Mesenteric fat pad (tissue), 1 donor: Measurements from ENCODE around the gene PDZRN3. TPM values are rescaled to one million over a fixed set of nuclear protein-coding genes. Genes with fewer than 3 reads are reported as not detected.

ENCODE experiments used
- DNase-seq: peaks from one replicate; pipeline ENCODE4 v3.0.0-alpha.2; 2020; ENCODE audit warnings: low spot score
- long read RNA-seq: library from polyadenylated mRNA; unstranded; transcript quantifications from one replicate; pipeline ENCODE4 v2.0.0, GENCODE V29; 2020
- total RNA-seq: library from RNA; stranded (reverse); fragmentation: NEBNext Ultra II Directional; extraction: Animal tissue kit (Norgen Biotek cat#: 25700); gene quantifications from one replicate; pipeline ENCODE4 v1.2.1, GENCODE V29; 2021
- donor health status: DM: yes; HTN: yes; CAD: no.

The PDZRN3 gene
- total RNA-seq = 52.8 TPM
- long read RNA-seq, partial matches to known transcripts = 3 of 53 reads
- long read RNA-seq, other reads (novel, unspliced or antisense) = 50 of 53 reads

DNA sequence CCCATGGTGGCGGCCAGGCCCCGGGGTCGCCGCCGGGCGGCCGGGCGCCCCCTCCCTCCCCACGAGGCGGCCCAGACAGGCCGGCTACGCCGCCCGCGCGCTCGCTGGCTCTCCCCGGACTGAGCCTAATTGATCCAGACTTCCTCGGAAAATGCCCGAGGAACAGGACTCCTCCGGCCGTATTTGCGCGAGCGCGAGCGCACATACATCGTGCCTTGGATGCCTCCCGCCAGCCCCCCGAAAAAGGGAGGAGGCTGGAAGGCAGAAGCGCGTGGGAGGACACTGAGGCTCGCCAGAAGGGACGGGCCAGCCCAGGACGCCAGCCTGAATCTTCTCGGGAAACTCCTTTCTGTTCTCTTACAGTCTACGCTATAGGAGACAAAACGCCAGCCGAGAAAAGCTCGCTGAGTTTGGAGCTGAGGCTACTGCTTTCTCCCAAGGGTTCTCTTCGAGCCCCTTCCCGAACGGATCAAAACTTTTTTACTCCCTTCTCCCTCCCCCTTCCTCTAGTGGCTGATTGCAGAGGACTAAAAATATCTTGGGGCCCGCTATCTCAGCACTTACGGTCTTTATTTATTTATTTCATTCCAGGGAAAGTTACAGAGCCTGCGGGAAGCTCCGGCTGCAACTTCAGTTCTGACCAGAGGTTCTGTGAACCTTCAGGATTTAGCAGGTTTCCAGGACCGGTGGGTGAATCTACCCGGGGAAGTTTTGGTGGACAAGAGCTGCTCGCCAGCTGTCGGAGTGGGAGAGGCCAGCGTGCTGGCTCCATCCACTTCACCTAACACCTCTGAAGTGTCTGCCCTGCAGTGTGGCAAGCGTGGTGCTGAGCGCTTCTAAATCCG lies at the start of gene PDZRN3:
Gene PDZRN3, minus strand, starts transcription at position 121 of the 845 bp plus-strand sequence.
- DNase-seq = no peak

DNA sequence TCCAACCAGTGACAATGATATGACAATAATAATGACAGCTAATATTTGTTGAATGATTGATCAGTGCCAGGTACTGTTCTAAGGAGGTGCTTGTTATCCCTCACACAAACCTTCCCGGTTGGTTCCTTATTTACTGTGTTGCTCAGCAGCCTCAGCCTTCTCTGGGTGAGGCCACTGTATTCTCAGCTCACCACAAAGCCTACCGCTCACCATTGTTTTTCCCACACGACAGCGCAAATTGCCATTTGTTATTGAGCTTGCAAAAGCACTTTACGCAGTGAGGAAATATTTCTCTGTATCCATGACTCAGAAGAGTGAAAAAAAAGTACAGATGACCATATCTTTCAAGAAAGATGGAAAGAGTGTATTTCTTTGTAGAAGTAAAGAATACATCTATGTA lies 49.5 kb upstream of the PDZRN3 start:
- no peak for DNase-seq

DNA sequence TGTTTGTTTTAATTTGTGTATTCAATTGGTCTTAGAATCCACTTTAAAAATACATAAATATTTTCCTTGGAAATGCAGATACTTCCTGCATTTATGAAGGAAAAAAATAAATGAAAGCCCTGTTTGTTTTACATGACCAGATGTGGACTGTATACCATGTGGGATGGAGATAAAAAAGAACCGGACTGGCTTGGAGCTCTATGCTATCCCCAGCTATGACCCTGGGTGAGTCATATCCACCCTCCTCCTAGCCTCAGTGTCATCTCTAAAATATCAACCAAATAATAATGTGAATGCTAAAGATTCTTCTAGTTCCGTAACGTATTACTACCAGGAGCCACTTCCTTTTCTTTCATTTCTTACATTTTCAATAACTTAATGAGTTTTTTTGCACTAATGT lies 44.5 kb upstream of the PDZRN3 start:
- no peak for DNase-seq

DNA sequence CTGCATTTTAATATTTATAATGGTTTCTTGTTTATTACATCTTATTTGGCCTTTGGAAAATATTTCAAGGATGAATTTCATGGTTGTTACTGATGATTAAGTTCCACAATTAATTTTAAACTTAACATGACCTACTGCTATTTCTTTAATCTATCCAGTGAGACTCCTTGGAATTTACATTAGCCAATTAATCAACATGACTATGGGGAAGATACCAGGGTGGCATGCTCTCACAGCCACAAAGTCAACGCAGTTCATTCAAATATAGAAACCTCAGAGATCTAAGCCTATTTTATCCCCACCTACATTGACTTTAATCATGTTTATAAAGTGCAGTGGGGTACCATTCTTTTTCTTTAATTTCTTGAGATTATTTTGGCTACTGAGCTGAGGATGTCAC lies 43.6 kb upstream of the PDZRN3 start:
- no peak for DNase-seq

DNA sequence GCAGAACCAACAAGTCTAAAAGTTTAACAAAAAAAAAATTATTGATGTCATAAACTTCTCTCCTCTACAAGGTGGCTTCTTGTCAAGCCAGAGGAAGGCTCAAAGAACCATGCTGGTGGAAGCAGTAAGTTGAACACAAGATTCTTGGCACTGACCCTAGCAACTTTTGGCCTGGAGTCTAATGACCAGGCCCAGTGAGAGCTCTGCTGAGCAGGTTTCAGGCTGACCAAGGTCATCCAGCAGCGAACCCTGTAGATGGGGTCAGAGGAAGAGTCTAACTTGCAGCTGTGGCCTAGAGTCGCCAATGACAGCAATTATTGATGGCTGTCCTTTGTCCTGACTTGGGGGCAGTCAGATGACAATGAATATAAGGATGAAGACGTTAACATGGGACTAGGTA lies 43.1 kb upstream of the PDZRN3 start:
- no peak for DNase-seq

DNA sequence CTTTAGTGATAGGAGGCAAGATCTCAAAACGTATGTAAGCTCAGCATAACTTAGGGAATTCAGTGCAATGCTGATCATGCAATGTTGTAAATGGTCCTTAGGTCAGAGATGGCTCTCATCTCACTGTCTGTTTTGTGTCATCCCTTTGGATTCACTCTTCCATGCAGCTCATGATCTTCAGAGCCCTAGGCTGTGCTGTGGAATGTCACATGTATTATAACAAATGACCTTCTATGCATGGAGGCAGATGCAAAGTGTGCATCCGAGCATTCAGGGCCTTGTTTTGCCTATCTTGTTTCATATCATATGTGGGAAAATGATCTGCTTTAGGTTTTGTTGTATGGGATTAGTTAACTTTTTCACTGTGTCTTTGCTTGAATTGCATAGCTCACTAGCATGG lies 40.5 kb upstream of the PDZRN3 start:
- no peak for DNase-seq

DNA sequence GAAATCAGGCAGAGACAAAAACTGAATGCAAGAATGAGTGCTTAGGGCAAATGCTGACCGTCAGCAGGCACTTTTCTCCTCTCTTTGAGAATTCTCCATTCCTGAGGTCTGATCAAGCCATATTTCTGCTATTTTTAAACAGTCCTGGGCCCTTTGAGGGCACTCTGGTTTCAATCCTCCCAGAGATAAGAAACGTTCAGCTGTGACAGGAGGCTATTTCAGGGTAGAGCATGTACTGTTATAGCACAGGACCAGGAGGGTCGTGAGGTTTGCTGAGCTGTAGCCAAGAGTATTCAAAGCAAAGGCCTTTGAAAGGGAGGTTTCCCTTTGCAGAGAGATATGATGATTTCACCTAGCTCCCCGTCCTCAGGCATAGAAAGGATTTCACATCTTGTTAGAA lies 39.6 kb upstream of the PDZRN3 start:
- DNase-seq = no peak

DNA sequence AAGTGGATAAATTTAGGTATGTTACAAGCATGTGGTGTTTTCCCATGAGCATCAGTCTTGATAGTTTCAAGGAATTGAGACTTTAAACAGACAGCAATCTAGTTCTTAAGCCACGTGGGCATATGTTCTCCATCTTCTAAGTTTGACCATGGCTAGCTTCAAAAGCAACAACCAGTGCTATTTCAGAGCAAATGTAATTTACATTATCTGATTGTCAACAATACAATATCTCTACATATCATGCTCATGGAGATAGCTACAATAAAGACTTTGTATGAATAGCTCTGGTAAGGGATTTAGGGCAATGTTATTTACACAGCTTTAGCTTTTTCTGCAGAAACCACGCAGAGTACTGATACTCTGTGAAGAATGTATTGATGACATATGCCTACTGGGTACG lies 38.8 kb upstream of the PDZRN3 start:
- DNase-seq = no peak

DNA sequence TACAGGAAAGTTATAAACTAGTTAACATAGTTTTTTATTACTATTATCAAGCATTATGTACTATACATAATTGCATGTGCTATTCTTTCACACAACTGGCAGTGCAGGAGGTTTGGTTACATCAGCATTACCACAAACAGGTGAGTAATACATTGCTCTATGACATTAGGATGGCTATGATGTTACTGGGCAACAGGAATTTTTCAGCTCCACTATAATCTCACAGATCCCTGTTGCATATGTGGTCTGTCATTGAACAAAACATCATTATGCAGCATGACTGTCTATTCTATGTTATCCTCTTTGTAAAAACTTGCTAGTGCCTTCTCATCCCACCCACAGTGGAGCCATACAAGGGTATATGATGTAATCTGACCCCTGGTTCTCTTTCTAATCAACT lies 36.5 kb upstream of the PDZRN3 start:
- DNase-seq = no peak

DNA sequence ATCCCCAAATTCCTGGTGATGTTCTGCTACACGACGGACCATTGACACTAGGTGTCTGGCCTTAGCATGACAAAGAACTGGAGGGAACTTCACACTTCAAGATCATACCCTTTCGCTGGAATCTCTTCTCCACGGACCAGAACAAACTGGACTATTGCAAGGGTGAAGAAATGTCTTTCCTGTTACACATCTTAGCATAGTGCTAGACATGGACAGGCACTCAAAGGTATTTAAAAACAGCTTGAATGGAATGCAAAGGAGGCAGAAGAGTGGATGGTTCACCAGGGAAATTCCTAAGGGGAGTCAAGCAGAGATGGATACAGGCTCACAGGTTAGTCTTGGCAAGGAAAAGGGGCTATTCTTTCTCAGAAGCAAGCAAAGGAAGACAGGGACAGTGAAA lies 33.5 kb upstream of the PDZRN3 start:
- DNase-seq = no peak

DNA sequence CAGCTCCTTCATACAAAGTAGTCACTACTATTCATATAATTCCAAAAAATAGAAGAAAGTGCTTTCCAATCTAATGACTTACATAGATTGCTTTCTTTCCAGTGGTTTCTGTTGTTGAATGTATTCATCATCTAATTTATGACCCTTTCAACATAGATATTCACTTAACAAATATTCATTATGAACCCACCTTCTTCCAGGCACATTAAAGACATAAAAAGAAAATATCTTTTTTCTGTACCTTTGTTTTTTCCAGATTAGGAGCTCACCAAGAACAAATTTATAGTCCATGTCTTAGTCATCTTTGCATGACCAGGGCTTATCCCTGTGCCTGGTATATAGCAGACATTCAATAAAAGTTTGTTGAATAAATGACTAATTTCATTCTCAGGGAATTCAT lies 32.4 kb upstream of the PDZRN3 start:
- DNase-seq = no peak

DNA sequence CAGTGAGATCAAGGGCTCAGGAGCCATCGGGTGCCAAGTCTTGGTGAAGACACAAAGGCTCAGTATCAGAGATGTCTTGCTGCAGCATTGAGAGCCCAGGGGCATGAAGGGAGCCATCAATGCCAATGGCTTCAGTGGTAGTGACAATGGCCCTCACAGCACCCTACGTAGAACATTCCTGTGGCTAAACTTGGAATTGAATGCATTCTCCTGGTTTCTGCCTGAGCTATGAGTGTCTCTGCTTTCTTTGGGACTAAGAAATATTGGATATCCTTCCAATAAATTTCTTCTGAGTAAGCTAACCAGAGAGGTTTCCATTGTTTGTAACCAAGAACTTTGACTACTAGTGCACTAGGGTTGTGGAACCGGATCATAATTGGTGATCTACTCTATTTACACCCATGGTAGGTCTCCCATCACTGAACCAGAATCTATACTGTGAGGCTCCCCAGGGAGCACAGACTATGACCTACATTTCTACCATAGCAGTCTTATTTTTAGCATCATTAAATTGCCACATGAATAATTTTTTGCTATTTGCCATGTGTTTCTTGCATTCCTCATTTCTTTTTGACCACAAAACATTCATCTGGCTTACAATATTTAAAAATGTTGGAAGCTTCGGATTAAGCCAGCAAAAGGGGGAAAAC lies 31.6 kb upstream of the PDZRN3 start:
- DNase-seq = no peak

DNA sequence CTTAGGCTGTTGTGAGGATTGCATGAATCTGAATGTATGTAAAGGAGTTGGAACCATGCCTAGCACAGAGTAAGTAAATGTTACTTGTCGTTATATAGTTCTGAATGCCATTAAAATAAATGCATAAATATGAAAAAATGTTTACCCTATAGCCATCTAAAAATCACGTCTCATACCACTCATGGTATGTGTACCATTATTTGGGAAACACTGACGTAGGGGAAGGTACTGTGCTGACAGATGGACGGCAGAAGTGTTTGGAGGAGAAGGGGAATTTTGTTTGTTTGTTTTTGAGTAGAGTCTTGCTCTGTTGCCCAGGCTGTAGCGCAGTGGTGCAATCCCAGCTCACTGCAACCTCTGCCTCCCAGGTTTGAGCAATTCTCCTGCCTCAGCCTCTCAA lies 30.5 kb upstream of the PDZRN3 start:
- no peak for DNase-seq

DNA sequence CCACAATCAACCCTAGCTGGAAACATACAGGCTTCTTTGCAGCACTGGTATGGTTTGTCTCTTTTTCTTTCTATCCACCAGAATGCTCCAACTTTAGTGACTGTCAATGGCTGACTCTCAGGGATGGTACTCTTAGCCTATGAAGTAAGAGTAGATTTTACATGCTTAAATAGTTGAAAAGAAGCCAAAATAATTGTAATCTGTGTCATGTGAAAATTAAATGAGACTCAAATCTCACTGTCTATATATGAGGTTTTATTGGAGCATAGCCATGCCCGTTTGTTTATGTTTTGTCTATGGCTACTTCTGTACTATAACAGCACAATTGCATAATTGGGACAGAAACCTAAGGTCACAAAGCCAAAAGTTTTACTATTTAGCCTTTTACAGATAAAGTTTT lies 29.1 kb upstream of the PDZRN3 start:
- DNase-seq = no peak

DNA sequence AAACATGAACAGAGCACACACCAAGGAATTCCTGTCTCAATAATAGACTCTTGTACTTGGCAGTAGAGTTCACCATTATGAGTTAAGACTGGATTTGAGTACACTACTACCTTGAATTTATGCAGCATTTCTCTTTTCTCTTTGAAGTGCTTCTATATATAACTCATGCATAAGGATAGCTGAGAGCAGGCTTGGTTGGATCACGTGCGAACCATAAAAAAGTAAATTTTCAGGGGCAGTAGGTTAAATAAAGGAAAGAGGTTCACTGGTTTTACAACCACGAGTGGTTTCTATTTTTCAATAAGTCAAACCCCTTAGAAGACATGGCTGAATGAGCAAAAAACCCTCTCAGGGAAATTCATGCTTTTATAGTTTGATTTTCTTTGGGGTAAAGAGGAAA lies 28.6 kb upstream of the PDZRN3 start:
- DNase-seq = no peak

DNA sequence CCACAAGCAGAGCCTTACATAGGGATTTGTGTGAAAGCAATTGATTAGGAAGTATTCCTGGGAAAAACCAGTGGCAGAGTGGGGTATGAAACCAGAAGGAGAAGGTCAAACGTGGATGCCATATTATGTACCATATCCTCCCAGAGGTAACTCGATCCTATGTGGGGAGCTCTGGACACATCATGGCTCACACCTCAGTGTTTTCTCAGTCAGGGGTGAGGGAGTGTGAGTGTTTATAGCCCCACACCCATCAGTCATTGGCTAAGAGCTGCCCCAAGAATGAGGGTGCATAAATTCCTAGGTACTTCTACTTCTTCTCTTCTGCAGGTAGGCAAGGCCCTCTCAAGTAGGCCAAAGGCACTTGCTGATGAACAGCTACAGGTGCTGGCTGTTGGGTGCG lies 28.2 kb upstream of the PDZRN3 start:
- no peak for DNase-seq

DNA sequence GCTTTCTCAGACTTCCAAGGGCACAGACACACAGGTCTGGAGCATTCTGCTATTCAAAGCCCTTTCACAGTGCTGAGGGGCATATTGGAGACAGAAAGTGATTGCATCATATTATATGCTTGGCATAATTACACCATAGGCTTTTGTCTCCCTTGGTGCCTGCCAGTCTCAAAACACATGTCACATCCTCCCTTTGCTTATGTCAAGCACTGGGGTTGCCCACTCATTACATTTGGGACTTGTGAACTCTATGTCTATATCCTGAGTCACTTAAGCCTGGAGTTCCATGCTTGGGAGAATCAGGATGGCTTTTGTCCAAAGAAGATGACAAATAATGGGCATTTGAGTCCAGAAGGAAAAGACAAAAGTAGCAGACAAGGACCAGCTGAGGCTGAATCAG lies 12.3 kb upstream of the PDZRN3 start:
- DNase-seq = no peak

DNA sequence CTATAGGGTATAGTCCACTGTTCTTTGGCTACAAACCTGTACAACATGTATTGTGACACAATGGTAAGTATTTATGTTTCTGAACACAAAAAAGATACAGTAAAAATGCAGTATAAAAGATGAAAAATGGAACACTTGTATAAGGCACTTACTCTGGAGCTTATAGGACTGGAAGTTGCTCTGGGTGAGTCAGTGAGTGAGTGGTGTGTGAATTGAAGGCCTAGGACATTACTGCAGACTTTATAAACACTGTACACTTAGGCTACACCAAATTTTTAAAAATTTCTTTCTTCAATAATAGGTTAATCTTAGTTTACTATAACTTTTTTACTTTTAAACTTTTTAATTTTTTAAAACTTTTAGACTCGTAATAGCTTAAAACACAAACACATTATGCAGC lies 10.5 kb upstream of the PDZRN3 start:
- DNase-seq = no peak

DNA sequence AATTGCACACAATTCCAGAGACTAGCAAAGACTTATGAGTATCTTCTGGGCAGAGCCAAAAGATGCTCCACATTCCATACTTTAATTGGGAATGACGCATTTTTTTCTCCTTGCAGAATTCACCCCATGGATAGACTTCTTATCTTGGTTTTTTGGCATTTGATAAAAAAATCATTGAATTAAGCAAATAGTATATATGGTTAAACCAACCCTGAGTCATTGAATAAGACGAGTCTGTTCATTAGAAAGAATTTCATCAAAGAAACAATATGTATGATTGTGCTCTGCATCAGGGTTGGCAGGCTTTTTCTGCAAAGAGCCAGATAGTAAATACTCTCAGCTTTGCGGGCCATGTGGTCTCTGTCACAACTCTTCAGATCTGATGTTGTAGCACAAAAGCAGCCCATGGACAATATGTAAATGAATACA lies 9.2 kb upstream of the PDZRN3 start:
- no peak for DNase-seq

DNA sequence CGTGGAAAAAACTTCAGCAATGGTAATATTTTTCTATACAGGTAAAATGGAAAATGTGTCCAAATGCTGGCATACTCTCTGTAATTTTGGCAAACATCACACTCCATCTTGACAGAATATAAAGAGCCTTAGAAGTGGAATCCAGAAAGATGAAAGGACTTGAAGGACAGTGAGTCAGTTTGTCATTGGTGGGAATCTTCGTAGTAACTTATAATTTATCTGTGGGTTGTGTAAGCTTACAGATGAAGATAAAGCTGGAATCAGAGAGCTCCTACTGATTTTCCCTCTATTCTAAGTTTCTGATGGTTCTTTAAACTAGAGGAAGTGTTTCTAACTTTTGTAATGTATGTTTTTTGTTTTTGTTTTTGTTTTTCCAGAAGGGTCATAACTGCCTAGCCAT lies 8.7 kb upstream of the PDZRN3 start:
- no peak for DNase-seq

DNA sequence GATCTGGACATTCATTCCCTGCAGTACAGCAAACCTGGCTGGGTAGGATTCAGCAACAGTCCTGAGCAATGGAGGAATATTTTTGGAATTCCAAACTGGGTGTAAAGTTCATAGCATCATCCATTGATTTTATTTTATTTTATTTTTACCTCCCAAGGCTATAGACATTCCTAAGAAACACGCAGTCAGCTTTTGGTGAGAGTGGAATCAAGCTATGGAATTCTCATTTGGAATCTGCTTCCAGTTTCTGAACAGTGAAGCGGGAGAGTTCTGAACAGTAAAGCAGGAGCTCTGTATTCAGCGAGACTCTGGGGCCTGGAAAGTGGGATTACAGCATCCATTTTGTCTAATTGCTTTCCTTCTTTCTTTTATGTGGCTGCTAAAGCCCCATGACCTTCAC lies 1.4 kb upstream of the PDZRN3 start:
- no peak for DNase-seq

DNA sequence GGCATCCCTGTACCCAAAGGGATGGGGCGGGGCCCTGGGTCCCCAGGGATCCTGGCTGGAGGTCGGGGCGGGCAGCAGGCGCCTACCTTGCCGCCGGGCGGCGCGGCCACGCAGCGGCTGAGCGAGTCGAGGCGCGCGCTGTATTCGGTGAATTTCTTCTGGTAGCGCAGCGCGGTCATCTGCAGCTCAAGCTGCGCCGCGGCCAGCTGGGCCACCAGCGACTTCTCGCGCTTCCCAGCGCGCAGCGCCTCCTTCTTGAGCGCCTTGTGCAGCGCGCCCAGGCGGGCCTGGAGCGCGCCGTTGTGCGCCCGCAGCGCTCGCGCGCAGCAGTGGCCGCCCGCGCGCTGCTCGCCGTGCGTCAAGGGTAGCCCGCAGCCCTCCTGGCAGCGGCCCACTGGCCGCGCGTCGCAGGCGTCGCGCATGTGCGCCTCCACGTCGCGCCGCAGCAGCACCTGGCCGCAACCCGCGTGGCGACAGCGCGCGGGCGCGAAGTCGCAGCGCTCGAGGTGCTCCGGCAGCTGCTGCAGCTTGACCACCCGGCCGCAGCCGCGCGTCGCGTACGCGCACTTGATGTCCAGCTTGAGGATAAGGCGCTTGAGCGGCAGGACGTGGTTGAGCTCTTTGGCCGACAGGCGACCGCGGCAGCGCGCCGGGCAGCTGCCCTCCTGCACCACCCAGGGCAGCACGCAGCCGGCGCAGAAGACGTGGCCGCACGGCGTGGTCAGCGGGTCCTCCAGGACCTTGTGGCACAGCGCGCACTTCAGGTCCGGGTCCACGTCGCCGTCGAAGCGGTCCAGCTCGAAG lies 522 bp downstream of the PDZRN3 start:
- DNase-seq = no peak
